K562 (cell line): ENCODE results near the gene CAVIN1. TPM values are rescaled to one million over a fixed set of nuclear protein-coding genes. Genes with fewer than 3 reads are reported as not detected.
A peak's percentile ranks its signal among the peaks of the same experiment; 100 is the strongest.

Experiments used
- ESRRB ChIP-seq: fragments of 250-450 bp; sonication (Bioruptor Pico); IDR thresholded peaks from 2 replicates; pipeline ENCODE4 v1.5.0; 2020; ENCODE audit warnings: mild to moderate bottlenecking, moderate library complexity, borderline replicate concordance
- GATA2 ChIP-seq: sonication (generic); formaldehyde crosslinking; IDR thresholded peaks from 2 replicates; pipeline ENCODE4 v1.4.0; 2020; ENCODE audit warnings: mild to moderate bottlenecking, missing genetic modification reagents
- HDAC2 ChIP-seq: fragments of 450-650 bp; IDR thresholded peaks from 2 replicates; pipeline ENCODE4 v1.6.1; 2016; ENCODE audit warnings: mild to moderate bottlenecking
- MTA3 ChIP-seq: fragments of 450-650 bp; formaldehyde crosslinking; IDR thresholded peaks from 2 replicates; pipeline ENCODE4 v1.6.1; 2017; ENCODE audit warnings: mild to moderate bottlenecking, borderline replicate concordance
- NR4A1 ChIP-seq, 2 experiments: fragments of 250-450 bp in 1 of 2; fragments of 450-650 bp in 1 of 2; sonication (Bioruptor Pico) in 1 of 2; IDR thresholded peaks; 2 replicates each; pipeline versions ENCODE4 v1.4.0 to v1.6.1; 2016 to 2020; ENCODE audit warnings: mild to moderate bottlenecking in 2 of 2, missing compliant biosample characterization in 1 of 2, missing genetic modification characterization in 1 of 2, moderate library complexity in 1 of 2
- RCOR1 ChIP-seq, 2 experiments: IDR thresholded peaks; 2 replicates each; pipeline ENCODE4 v1.6.1; 2012; ENCODE audit warnings: low read depth in 2 of 2, low read length in 2 of 2, borderline replicate concordance in 1 of 2, improper control_type of control experiment in 1 of 2
- SIN3A ChIP-seq, 2 experiments: fragments of 150-350 bp in 1 of 2; IDR thresholded peaks; 2 replicates each; pipeline ENCODE4 v1.6.1; 2011 to 2016; ENCODE audit warnings: borderline replicate concordance in 2 of 2, low read depth in 2 of 2, low read length in 2 of 2, mild to moderate bottlenecking in 2 of 2, moderate library complexity in 2 of 2; ENCODE audit not compliant: control insufficient read depth in 1 of 2
- TAF1 ChIP-seq: IDR thresholded peaks from 2 replicates; pipeline ENCODE4 v1.6.1; 2011; ENCODE audit warnings: mild to moderate bottlenecking, low read length, moderate library complexity; ENCODE audit not compliant: insufficient read depth, control insufficient read depth, severe bottlenecking; ENCODE audit errors: extremely low read depth
- ZKSCAN1 ChIP-seq: fragments of 150-350 bp; IDR thresholded peaks from 2 replicates; pipeline ENCODE4 v1.6.1; 2016; ENCODE audit warnings: low read depth, low read length
- polyA plus RNA-seq, 8 experiments: library from polyadenylated mRNA; depleted of rRNA in 4 of 8; stranded (reverse) in 5 of 8; unstranded in 3 of 8; fragments of >200 nt; fragmentation: Nextera tagmentation in 2 of 8; fragmentation: Illumina TruSeq in 1 of 8; extraction: Ambion mirVana in 2 of 8; extraction: Trizol in 1 of 8; gene quantifications; 2 replicates each; pipeline versions ENCODE4 v1.2.1 to v1.2.3, GENCODE V29; 2011 to 2014; ENCODE audit warnings: inconsistent platforms in 1 of 8, missing spikeins in 1 of 8
- total RNA-seq, 7 experiments: library from RNA; depleted of rRNA in 6 of 7; stranded (reverse); fragments of >200 nt in 6 of 7; fragmentation: Illumina TruSeq in 2 of 7; extraction: Trizol in 2 of 7; gene quantifications; 2 replicates each; pipeline versions ENCODE4 v1.2.1 to v1.2.3, GENCODE V29; 2011 to 2021; ENCODE audit warnings: low replicate concordance in 1 of 7
- TF ChIP-seq, protein P1 (sequence below): fragments of 250-450 bp; sonication (Bioruptor Pico); IDR thresholded peaks from 2 replicates; pipeline ENCODE4 v1.9.0; 2021; ENCODE audit warnings: mild to moderate bottlenecking, inconsistent platforms
- TF ChIP-seq, protein P2 (sequence below), 2 experiments: fragments of 450-650 bp; formaldehyde crosslinking in 1 of 2; IDR thresholded peaks; 2 replicates each; pipeline versions ENCODE4 v1.4.0 to v1.6.1; 2014 to 2020; ENCODE audit warnings: mild to moderate bottlenecking in 2 of 2, borderline replicate concordance in 1 of 2, low read depth in 1 of 2
- TF ChIP-seq, protein P3 (sequence below): fragments of 250-450 bp; sonication (Bioruptor Pico); IDR thresholded peaks from 2 replicates; pipeline ENCODE4 v1.6.1; 2021; ENCODE audit warnings: mild to moderate bottlenecking

CAVIN1 gene
- total and polyA plus RNA-seq, 9 of the 15 experiments (the other 6 are each of a cell fraction or from before 2014, with no cell fraction given) = 6.8 to 162 (median 74.5) TPM

- TF ChIP-seq, protein P1, sequence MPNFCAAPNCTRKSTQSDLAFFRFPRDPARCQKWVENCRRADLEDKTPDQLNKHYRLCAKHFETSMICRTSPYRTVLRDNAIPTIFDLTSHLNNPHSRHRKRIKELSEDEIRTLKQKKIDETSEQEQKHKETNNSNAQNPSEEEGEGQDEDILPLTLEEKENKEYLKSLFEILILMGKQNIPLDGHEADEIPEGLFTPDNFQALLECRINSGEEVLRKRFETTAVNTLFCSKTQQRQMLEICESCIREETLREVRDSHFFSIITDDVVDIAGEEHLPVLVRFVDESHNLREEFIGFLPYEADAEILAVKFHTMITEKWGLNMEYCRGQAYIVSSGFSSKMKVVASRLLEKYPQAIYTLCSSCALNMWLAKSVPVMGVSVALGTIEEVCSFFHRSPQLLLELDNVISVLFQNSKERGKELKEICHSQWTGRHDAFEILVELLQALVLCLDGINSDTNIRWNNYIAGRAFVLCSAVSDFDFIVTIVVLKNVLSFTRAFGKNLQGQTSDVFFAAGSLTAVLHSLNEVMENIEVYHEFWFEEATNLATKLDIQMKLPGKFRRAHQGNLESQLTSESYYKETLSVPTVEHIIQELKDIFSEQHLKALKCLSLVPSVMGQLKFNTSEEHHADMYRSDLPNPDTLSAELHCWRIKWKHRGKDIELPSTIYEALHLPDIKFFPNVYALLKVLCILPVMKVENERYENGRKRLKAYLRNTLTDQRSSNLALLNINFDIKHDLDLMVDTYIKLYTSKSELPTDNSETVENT (CRISPR knock-in tag) = peak; percentile 44; the same call in 1 of the 2 replicates
- TF ChIP-seq SIN3A (IDR thresholded peaks at IDR 0.05; ENCODE audit: borderline replicate concordance in 2 of 2, control insufficient read depth in 1 of 2, low read depth in 2 of 2, low read length in 2 of 2) (no peak), RCOR1 (IDR thresholded peaks at IDR 0.05; ENCODE audit: borderline replicate concordance in 1 of 2, low read depth in 2 of 2, low read length in 2 of 2) (peak in 1 of 2 experiments; percentile 44; a peak in 1 of 4 replicates), TAF1 (peak; percentile 93), ESRRB (CRISPR knock-in tag) (no peak), ZKSCAN1 (no peak), NR4A1 (CRISPR knock-in tag; IDR thresholded peaks at IDR 0.05) (no peak), NR4A1 (tag; IDR thresholded peaks at IDR 0.05) (0 out of 2 replicates have a peak, but pooled peaks have one; percentile 32), HDAC2 (peak; percentile 30; the same call in 1 of the 2 replicates), GATA2 (CRISPR knock-in tag) (no peak), MTA3 (peak; percentile 71; the same call in 1 of the 2 replicates)
- TF ChIP-seq, protein P2, sequence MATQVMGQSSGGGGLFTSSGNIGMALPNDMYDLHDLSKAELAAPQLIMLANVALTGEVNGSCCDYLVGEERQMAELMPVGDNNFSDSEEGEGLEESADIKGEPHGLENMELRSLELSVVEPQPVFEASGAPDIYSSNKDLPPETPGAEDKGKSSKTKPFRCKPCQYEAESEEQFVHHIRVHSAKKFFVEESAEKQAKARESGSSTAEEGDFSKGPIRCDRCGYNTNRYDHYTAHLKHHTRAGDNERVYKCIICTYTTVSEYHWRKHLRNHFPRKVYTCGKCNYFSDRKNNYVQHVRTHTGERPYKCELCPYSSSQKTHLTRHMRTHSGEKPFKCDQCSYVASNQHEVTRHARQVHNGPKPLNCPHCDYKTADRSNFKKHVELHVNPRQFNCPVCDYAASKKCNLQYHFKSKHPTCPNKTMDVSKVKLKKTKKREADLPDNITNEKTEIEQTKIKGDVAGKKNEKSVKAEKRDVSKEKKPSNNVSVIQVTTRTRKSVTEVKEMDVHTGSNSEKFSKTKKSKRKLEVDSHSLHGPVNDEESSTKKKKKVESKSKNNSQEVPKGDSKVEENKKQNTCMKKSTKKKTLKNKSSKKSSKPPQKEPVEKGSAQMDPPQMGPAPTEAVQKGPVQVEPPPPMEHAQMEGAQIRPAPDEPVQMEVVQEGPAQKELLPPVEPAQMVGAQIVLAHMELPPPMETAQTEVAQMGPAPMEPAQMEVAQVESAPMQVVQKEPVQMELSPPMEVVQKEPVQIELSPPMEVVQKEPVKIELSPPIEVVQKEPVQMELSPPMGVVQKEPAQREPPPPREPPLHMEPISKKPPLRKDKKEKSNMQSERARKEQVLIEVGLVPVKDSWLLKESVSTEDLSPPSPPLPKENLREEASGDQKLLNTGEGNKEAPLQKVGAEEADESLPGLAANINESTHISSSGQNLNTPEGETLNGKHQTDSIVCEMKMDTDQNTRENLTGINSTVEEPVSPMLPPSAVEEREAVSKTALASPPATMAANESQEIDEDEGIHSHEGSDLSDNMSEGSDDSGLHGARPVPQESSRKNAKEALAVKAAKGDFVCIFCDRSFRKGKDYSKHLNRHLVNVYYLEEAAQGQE (IDR thresholded peaks at IDR 0.05; ENCODE audit: borderline replicate concordance) = peak; percentile 48
- TF ChIP-seq, protein P2 (CRISPR knock-in tag; IDR thresholded peaks at IDR 0.05; ENCODE audit: low read depth) = 0 out of 2 replicates have a peak, but pooled peaks have one; percentile 64
- TF ChIP-seq, protein P3, sequence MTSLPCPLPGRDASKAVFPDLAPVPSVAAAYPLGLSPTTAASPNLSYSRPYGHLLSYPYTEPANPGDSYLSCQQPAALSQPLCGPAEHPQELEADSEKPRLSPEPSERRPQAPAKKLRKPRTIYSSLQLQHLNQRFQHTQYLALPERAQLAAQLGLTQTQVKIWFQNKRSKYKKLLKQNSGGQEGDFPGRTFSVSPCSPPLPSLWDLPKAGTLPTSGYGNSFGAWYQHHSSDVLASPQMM (CRISPR knock-in tag) = no peak
Measured at GRCh38 chr17:42422958-42423712, at the start of gene CAVIN1 (continued).
